GM12864 (cell line): ENCODE results near the gene CRAT.

Experiments
- DNase-seq: peaks from one replicate; pipeline ENCODE4 v3.0.0-alpha.2; 2011; ENCODE audit warnings: low read depth
- H3K4me3 ChIP-seq: 2 replicates; pipeline ENCODE4 v1.5.1; 2011; ENCODE audit warnings: mild to moderate bottlenecking, low read depth, low read length, control low read depth
- CTCF ChIP-seq: IDR thresholded peaks from 2 replicates; pipeline ENCODE4 v1.5.1; 2011; ENCODE audit warnings: low read depth, mild to moderate bottlenecking, moderate library complexity, low read length, control low read depth, inconsistent platforms; ENCODE audit errors: missing control alignments

The CRAT gene

DNA sequence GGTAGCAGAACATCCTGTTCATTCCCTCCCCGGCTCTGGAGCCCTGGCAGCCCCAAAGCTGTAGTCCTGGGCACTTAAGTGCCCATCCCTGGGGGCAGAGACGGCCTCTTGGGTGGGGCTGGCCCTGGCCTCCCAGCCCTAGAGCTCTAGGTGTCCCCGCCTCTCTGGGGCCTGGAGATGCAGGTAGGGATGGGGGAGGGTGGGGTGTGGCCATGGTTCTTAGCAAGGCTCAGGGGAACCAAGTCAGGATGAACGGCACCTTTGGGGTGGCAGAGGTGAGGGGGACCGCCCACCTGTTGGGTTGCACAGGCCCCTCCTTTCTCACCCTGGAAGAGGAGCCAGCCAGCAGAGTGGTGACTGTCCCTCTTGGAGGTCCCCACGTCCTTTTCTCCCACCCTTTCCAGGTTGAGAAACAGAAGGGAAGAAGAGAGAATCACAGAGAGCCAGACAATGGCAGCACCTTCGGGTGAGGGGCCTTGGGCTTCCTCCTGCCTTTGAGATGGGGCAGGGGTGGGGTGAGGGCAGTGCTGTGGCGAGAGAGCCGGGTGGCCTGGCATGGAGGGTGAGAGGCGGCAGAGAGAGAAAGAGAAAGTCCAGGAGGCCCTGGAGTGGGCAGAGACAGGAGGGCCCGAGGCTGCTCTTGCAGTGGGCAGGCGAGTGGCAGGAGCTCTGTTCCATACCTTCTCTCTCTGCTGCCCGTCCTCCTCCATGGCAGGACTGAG, 2.3 kb downstream of the CRAT start:
- no peak overlapping the region for H3K4me3 ChIP-seq
- no peak for DNase-seq
- no peak for TF ChIP-seq CTCF

- TF ChIP-seq CTCF, result no peak
- DNase-seq, result no peak
- H3K4me3 ChIP-seq, result no peak overlapping the region
These were observed 2.9 kb downstream of the CRAT start for GRCh38 chr9:129107651-129108050.

DNA sequence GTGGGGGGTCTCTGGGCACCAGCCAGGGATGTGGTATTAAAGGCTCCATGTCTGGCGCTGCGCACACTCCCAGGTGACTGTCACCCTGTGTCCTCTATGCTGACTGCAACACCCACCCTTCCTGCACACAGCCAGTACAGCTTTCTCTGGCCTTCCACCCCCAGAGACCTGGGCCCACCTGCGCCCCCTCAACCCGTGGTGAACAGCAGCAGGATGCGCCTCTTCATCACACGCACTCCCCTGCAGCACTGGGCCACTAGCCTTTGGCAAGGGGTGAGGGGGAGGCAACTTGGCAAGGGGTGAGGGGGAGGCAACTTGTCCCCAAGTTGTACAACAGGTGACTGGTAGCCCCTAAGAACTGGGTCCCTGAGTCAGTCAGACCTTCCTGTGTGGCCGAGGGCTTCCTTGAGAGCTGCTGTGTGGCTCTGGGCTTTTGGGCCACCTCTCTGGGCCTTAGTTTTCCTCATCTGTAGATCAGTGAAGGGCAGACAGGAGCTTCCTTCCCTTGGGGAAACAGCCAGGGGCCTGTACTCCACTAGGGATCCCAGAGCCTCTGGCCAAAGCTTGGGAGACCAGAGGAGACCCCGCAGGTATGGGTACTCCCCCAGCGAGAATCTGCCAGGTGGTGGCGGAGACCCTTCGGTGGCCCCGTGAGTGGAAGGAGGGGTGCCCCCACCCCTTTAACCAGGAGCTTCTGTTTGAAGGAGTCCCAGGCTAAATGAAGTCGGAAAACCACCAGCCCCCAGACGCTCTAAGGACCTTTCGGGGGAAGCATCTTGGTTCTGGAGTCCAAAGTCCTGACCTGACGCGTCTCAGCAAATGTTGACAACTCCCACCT, 4.5 kb downstream of the CRAT start:
- TF ChIP-seq CTCF, result no peak
- DNase-seq, result no peak
- H3K4me3 ChIP-seq, result no peak overlapping the region

- DNase-seq, result no peak
- no peak overlapping the region for H3K4me3 ChIP-seq
- TF ChIP-seq CTCF, result no peak
These were observed 6.5 kb downstream of the CRAT start for GRCh38 chr9:129104051-129104450.

DNA sequence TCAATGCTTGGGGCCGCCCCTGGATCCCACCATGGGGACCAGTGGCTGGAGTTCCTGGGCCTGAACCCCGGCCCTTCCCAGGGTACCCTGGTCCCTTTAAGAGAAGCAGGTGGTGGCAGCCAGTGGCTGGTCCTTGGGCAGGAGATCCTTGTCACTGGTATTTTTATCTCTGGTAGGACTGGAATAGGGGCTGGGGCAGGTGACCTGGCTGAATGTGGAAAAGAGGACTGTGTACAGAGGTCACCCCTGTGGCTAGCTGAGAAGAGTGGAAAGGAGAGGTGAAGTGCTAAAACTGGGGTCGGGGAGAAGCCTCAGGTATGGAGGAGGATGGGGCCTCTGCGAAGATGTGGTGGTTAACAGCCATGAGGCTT, 7.0 kb downstream of the CRAT start:
- no peak for TF ChIP-seq CTCF
- H3K4me3 ChIP-seq, result no peak overlapping the region
- no peak for DNase-seq

- no peak for DNase-seq
- no peak overlapping the region for H3K4me3 ChIP-seq
- peak; percentile 76 for TF ChIP-seq CTCF
These were observed 7.6 kb downstream of the CRAT start for GRCh38 chr9:129102791-129103594.
